HG02870 (cell line): ENCODE results near the gene LRIF1.

ENCODE experiments used
- ATAC-seq: cut with Tn5 transposase; IDR thresholded peaks from one replicate; pipeline ENCODE4 v1.9.1; 2021; ENCODE audit warnings: mild to moderate bottlenecking, moderate library complexity; ENCODE audit not compliant: unreplicated experiment

LRIF1 gene

GRCh38 chr1:110898734-110899457, 64.8 kb downstream of the LRIF1 start:
- ATAC-seq, result no peak

GRCh38 chr1:110897681-110898080, 66.0 kb downstream of the LRIF1 start:
- no peak for ATAC-seq
